NCI-H2227 treated with DMSO at 0.1 percent for 48 hours (cell line): ENCODE measurements around the gene KRT7.
"Not testable (repeated sequence)": the region's sequence is repeated elsewhere in the genome, so short reads cannot be mapped to it uniquely, and the experiment has no call there.

ENCODE experiments used
- DNase-seq: peaks from one replicate; lab custom pipeline; 2025; lab: John Stamatoyannopoulos, UW

KRT7 gene

GRCh38 chr12:52229836-52230343 is 3.2 kb upstream of the KRT7 start:
- no peak for DNase-seq

- no peak for DNase-seq
Observed at GRCh38 chr12:52230364-52231281, 2.4 kb upstream of the KRT7 start.

GRCh38 chr12:52231305-52232202 is 1.5 kb upstream of the KRT7 start:
- no peak for DNase-seq

GRCh38 chr12:52232203-52232673 is 805 bp upstream of the KRT7 start:
- DNase-seq = no peak

GRCh38 chr12:52233462-52234207 is 592 bp downstream of the KRT7 start:
- no peak for DNase-seq

- no peak for DNase-seq
Observed at GRCh38 chr12:52234223-52234810, 1.3 kb downstream of the KRT7 start.

GRCh38 chr12:52235001-52235764 is 2.1 kb downstream of the KRT7 start:
- DNase-seq = no peak

GRCh38 chr12:52235822-52236361 is 2.8 kb downstream of the KRT7 start:
- no peak for DNase-seq

- DNase-seq = no peak
Observed at GRCh38 chr12:52236386-52237050, 3.5 kb downstream of the KRT7 start.

- no peak for DNase-seq
Observed at GRCh38 chr12:52238207-52238840, 5.3 kb downstream of the KRT7 start.

- no peak for DNase-seq
Observed at GRCh38 chr12:52238916-52239646, 6.0 kb downstream of the KRT7 start.

- DNase-seq = no peak
Observed at GRCh38 chr12:52239767-52240166, 6.7 kb downstream of the KRT7 start.

GRCh38 chr12:52240247-52240646 is 7.2 kb downstream of the KRT7 start:
- not testable (repeated sequence) for DNase-seq

- no peak for DNase-seq
Observed at GRCh38 chr12:52241205-52241842, 8.3 kb downstream of the KRT7 start.

GRCh38 chr12:52242442-52243258 is 9.6 kb downstream of the KRT7 start:
- DNase-seq = no peak

- DNase-seq = no peak
Observed at GRCh38 chr12:52243259-52243855, 10.3 kb downstream of the KRT7 start.
